HUES64 (cell line): ENCODE data around the gene TLE4.
"Not testable (repeated sequence)": the region's sequence is repeated elsewhere in the genome, so short reads cannot be mapped to it uniquely, and the experiment has no call there.

Source experiments
- H3K27ac ChIP-seq: 2 replicates; pipeline ENCODE4 v1.7.0; 2013; ENCODE audit warnings: low read depth, low read length, inconsistent platforms
- H3K27me3 ChIP-seq: 2 replicates; pipeline ENCODE4 v1.6.1; 2013; ENCODE audit warnings: mild to moderate bottlenecking, low read length; ENCODE audit not compliant: insufficient read depth
- H3K36me3 ChIP-seq: 2 replicates; pipeline ENCODE4 v1.6.1; 2013; ENCODE audit warnings: mild to moderate bottlenecking, low read length; ENCODE audit not compliant: insufficient read depth
- H3K4me1 ChIP-seq: 2 replicates; pipeline ENCODE4 v1.6.1; 2013; ENCODE audit warnings: mild to moderate bottlenecking, low read length, moderate library complexity; ENCODE audit not compliant: insufficient read depth
- H3K4me3 ChIP-seq: 2 replicates; pipeline ENCODE4 v1.5.1; 2013; ENCODE audit warnings: mild to moderate bottlenecking, low read length, moderate library complexity
- H3K9ac ChIP-seq: 2 replicates; pipeline ENCODE4 v1.6.1; 2013; ENCODE audit warnings: mild to moderate bottlenecking, low read depth, low read length
- H3K9me3 ChIP-seq: 2 replicates; pipeline ENCODE4 v1.6.1; 2013; ENCODE audit warnings: low read depth, low read length; ENCODE audit not compliant: insufficient read depth
- WGBS: fragments of 150-250, 120-280 bp; methylation state at CpG from one replicate; pipeline ENCODE4 v1.1.7; 2013; ENCODE audit warnings: missing lambda C conversion rate; 5-methylcytosine and 5-hydroxymethylcytosine counted together

Gene TLE4

GRCh38 chr9:79744521-79744920 lies 172.8 kb downstream of the TLE4 start:
- H3K9me3 ChIP-seq = no peaks in the 10 kb centered on the region
- H3K4me1 ChIP-seq = peaks cover 6% of the 10 kb centered on the region; the same call in 1 of the 2 replicates
- H3K4me3 ChIP-seq = no peak overlapping the region
- H3K9ac ChIP-seq = no peak overlapping the region
- WGBS = 94% methylated on average over 6 of the region's 6 CpGs
- no peak overlapping the region for H3K27ac ChIP-seq
- no peaks in the 10 kb centered on the region for H3K36me3 ChIP-seq
- H3K27me3 ChIP-seq = no peaks in the 10 kb centered on the region

GRCh38 chr9:79745752-79746336 lies 174.1 kb downstream of the TLE4 start:
- H3K4me1 ChIP-seq = peaks cover 6% of the 10 kb centered on the region; the same call in 1 of the 2 replicates
- WGBS = 93% methylated on average over 4 of the region's 4 CpGs
- H3K27me3 ChIP-seq = no peaks in the 10 kb centered on the region
- H3K4me3 ChIP-seq = no peak overlapping the region
- no peaks in the 10 kb centered on the region for H3K9me3 ChIP-seq
- no peak overlapping the region for H3K9ac ChIP-seq
- no peak overlapping the region for H3K27ac ChIP-seq
- no peaks in the 10 kb centered on the region for H3K36me3 ChIP-seq

GRCh38 chr9:79751895-79752466 lies 180.2 kb downstream of the TLE4 start:
- not testable (repeated sequence) for H3K4me1 ChIP-seq, H3K9ac ChIP-seq, H3K36me3 ChIP-seq, H3K9me3 ChIP-seq, H3K27ac ChIP-seq, H3K4me3 ChIP-seq, H3K27me3 ChIP-seq
- WGBS = 92% methylated on average over 1 of the region's 1 CpG

- Histone ChIP-seq H3K9me3 (peaks cover 7% of the 10 kb centered on the region; the same call in 1 of the 2 replicates), H3K27ac (no peak overlapping the region), H3K36me3 (no peaks in the 10 kb centered on the region), H3K4me1 (no peaks in the 10 kb centered on the region), H3K27me3 (no peaks in the 10 kb centered on the region), H3K9ac (no peak overlapping the region), H3K4me3 (no peak overlapping the region)
- whole genome bisulfite sequencing = 92% methylated on average over 2 of the region's 2 CpGs
Measured at GRCh38 chr9:79756414-79756813, 184.6 kb downstream of the TLE4 start.

GRCh38 chr9:79757074-79757473 lies 185.3 kb downstream of the TLE4 start:
- H3K27ac ChIP-seq = no peak overlapping the region
- H3K9ac ChIP-seq = no peak overlapping the region
- no peaks in the 10 kb centered on the region for H3K36me3 ChIP-seq
- no peak overlapping the region for H3K4me3 ChIP-seq
- H3K27me3 ChIP-seq = no peaks in the 10 kb centered on the region
- no peaks in the 10 kb centered on the region for H3K4me1 ChIP-seq
- 0 out of 2 replicates have a peak, but pooled peaks cover 2% of the 10 kb centered on the region for H3K9me3 ChIP-seq

- Histone ChIP-seq H3K4me3 (no peak overlapping the region), H3K9ac (no peak overlapping the region), H3K27ac (no peak overlapping the region), H3K27me3 (no peaks in the 10 kb centered on the region), H3K9me3 (no peaks in the 10 kb centered on the region), H3K4me1 (no peaks in the 10 kb centered on the region), H3K36me3 (no peaks in the 10 kb centered on the region)
- 100% methylated on average over 1 of the region's 2 CpGs for WGBS
Measured at GRCh38 chr9:79757881-79758669, 186.3 kb downstream of the TLE4 start.

GRCh38 chr9:79759460-79759859 lies 187.7 kb downstream of the TLE4 start:
- WGBS = 100% methylated on average over 1 of the region's 1 CpG
- no peaks in the 10 kb centered on the region for H3K27me3 ChIP-seq

GRCh38 chr9:79762070-79762469 lies 190.3 kb downstream of the TLE4 start:
- no peaks in the 10 kb centered on the region for H3K27me3 ChIP-seq
- WGBS = 97% methylated on average over 5 of the region's 6 CpGs
- no peaks in the 10 kb centered on the region for H3K9me3 ChIP-seq
- no peaks in the 10 kb centered on the region for H3K36me3 ChIP-seq
- no peak overlapping the region for H3K9ac ChIP-seq
- no peaks in the 10 kb centered on the region; the same call in 1 of the 2 replicates for H3K4me1 ChIP-seq
- H3K4me3 ChIP-seq = no peak overlapping the region
- H3K27ac ChIP-seq = no peak overlapping the region

More at GRCh38 chr9:79759460-79759859, 187.7 kb downstream of the TLE4 start:
- Histone ChIP-seq H3K36me3 (no peaks in the 10 kb centered on the region), H3K9me3 (no peaks in the 10 kb centered on the region), H3K9ac (no peak overlapping the region), H3K4me1 (no peaks in the 10 kb centered on the region; the same call in 1 of the 2 replicates), H3K27ac (no peak overlapping the region), H3K4me3 (no peak overlapping the region)

- no peak overlapping the region for H3K9ac ChIP-seq
- no peak overlapping the region for H3K4me3 ChIP-seq
- no peaks in the 10 kb centered on the region; the same call in 1 of the 2 replicates for H3K4me1 ChIP-seq
- no peaks in the 10 kb centered on the region for H3K27me3 ChIP-seq
- no peaks in the 10 kb centered on the region for H3K36me3 ChIP-seq
- WGBS = 93% methylated on average over 6 of the region's 6 CpGs
- no peak overlapping the region for H3K27ac ChIP-seq
- H3K9me3 ChIP-seq = no peaks in the 10 kb centered on the region
Measured at GRCh38 chr9:79763671-79764285, 192.0 kb downstream of the TLE4 start.

- Histone ChIP-seq H3K36me3 (no peaks in the 10 kb centered on the region), H3K4me1 (no peaks in the 10 kb centered on the region; the same call in 1 of the 2 replicates), H3K9me3 (no peaks in the 10 kb centered on the region), H3K27me3 (no peaks in the 10 kb centered on the region), H3K4me3 (no peak overlapping the region), H3K9ac (no peak overlapping the region), H3K27ac (no peak overlapping the region)
- 77% methylated on average over 3 of the region's 3 CpGs for WGBS
Measured at GRCh38 chr9:79764374-79764773, 192.6 kb downstream of the TLE4 start.

- H3K4me3 ChIP-seq = no peak overlapping the region
- no peak overlapping the region for H3K27ac ChIP-seq
- no peaks in the 10 kb centered on the region for H3K27me3 ChIP-seq
- no peaks in the 10 kb centered on the region for H3K36me3 ChIP-seq
- H3K4me1 ChIP-seq = no peaks in the 10 kb centered on the region; the same call in 1 of the 2 replicates
- H3K9me3 ChIP-seq = no peaks in the 10 kb centered on the region
- WGBS = 82% methylated on average over 6 of the region's 6 CpGs
- H3K9ac ChIP-seq = no peak overlapping the region
Measured at GRCh38 chr9:79765466-79765865, 193.7 kb downstream of the TLE4 start.
